ENCODE results near the gene ERBB4.

GRCh38 chr2:212517693-212518092 lies 20.9 kb downstream of the ERBB4 start:
- TF ChIP-seq GATA3 (IDR thresholded peaks at IDR 0.05; ENCODE audit: low read depth, low read length) (no peak), GATA2 (IDR thresholded peaks at IDR 0.05; ENCODE audit: low read depth, low read length) (no peak)

Measured in SH-SY5Y (cell line).